ENCODE data around the gene NFIA.

The NFIA gene

GRCh38 chr1:61208172-61208571, 125.8 kb downstream of the NFIA start:
- Histone ChIP-seq H3K23ac (ENCODE audit: low read length in 2 of 2) (no peak overlapping the region), H3K4ac (ENCODE audit: low read depth in 1 of 2, low read length in 2 of 2) (no peak overlapping the region), H3K27me3 (ENCODE audit: control insufficient read depth in 1 of 2, insufficient read depth in 1 of 2, low read length in 2 of 2) (no peaks in the 10 kb centered on the region), H2AK5ac (ENCODE audit: low read length, severe bottlenecking) (no peak overlapping the region), H4K8ac (ENCODE audit: low read length) (no peak overlapping the region), H3K4me1 (ENCODE audit: control insufficient read depth, insufficient read depth, low read depth, low read length) (no peaks in the 10 kb centered on the region), H2BK5ac (ENCODE audit: low read depth, low read length, poor library complexity, severe bottlenecking) (no peak overlapping the region), H2BK120ac (ENCODE audit: low read depth, low read length) (no peak overlapping the region), H4K91ac (ENCODE audit: low read length) (no peak overlapping the region), H2BK15ac (ENCODE audit: low read depth, poor library complexity, severe bottlenecking) (no peak overlapping the region), H2BK12ac (ENCODE audit: low read length in 2 of 2) (no peak overlapping the region), H3K14ac (ENCODE audit: low read length in 2 of 2) (no peak overlapping the region), H3K18ac (ENCODE audit: low read depth in 1 of 2, low read length in 2 of 2) (no peak overlapping the region), H2AFZ (ENCODE audit: low read depth, low read length) (no peak overlapping the region), H3K4me3 (ENCODE audit: insufficient read depth in 1 of 2, low read depth in 1 of 2, low read length in 2 of 2) (no peak overlapping the region), H3K36me3 (ENCODE audit: control insufficient read depth in 1 of 2, insufficient read depth in 2 of 2, low read depth in 1 of 2, low read length in 2 of 2) (no peaks in the 10 kb centered on the region), H3K27ac (ENCODE audit: low read length, poor library complexity, severe bottlenecking) (no peak overlapping the region), H3K79me1 (replicated peaks; ENCODE audit: low read length, poor library complexity, severe bottlenecking) (no peaks in the 10 kb centered on the region), H3K9ac (ENCODE audit: low read length) (no peak overlapping the region), H3K4me2 (ENCODE audit: low read length, poor library complexity, severe bottlenecking) (no peak overlapping the region), H3K9me3 (ENCODE audit: control insufficient read depth, low read length) (no peaks in the 10 kb centered on the region)
- DNase-seq: no peak

GRCh38 chr1:61208831-61209230, 126.5 kb downstream of the NFIA start:
- Histone ChIP-seq H3K14ac (ENCODE audit: low read length in 2 of 2) (no peak overlapping the region), H4K91ac (ENCODE audit: low read length) (no peak overlapping the region), H3K9ac (ENCODE audit: low read length) (no peak overlapping the region), H3K27ac (ENCODE audit: low read length, poor library complexity, severe bottlenecking) (no peak overlapping the region), H3K4ac (ENCODE audit: low read depth in 1 of 2, low read length in 2 of 2) (no peak overlapping the region), H3K27me3 (ENCODE audit: control insufficient read depth in 1 of 2, insufficient read depth in 1 of 2, low read length in 2 of 2) (no peaks in the 10 kb centered on the region), H4K8ac (ENCODE audit: low read length) (no peak overlapping the region), H3K4me3 (ENCODE audit: insufficient read depth in 1 of 2, low read depth in 1 of 2, low read length in 2 of 2) (no peak overlapping the region), H2BK5ac (ENCODE audit: low read depth, low read length, poor library complexity, severe bottlenecking) (no peak overlapping the region), H3K79me1 (replicated peaks; ENCODE audit: low read length, poor library complexity, severe bottlenecking) (no peaks in the 10 kb centered on the region), H3K9me3 (ENCODE audit: control insufficient read depth, low read length) (no peaks in the 10 kb centered on the region), H2BK120ac (ENCODE audit: low read depth, low read length) (no peak overlapping the region), H3K23ac (ENCODE audit: low read length in 2 of 2) (no peak overlapping the region), H2AK5ac (ENCODE audit: low read length, severe bottlenecking) (no peak overlapping the region), H2BK15ac (ENCODE audit: low read depth, poor library complexity, severe bottlenecking) (no peak overlapping the region), H2BK12ac (ENCODE audit: low read length in 2 of 2) (no peak overlapping the region), H3K4me2 (ENCODE audit: low read length, poor library complexity, severe bottlenecking) (no peak overlapping the region), H2AFZ (ENCODE audit: low read depth, low read length) (no peak overlapping the region), H3K4me1 (ENCODE audit: control insufficient read depth, insufficient read depth, low read depth, low read length) (no peaks in the 10 kb centered on the region), H3K36me3 (ENCODE audit: control insufficient read depth in 1 of 2, insufficient read depth in 2 of 2, low read depth in 1 of 2, low read length in 2 of 2) (no peaks in the 10 kb centered on the region), H3K18ac (ENCODE audit: low read depth in 1 of 2, low read length in 2 of 2) (no peak overlapping the region)
- 65% methylated on average over 2 of the region's 2 CpGs for WGBS
- DNase-seq: no peak

DNA sequence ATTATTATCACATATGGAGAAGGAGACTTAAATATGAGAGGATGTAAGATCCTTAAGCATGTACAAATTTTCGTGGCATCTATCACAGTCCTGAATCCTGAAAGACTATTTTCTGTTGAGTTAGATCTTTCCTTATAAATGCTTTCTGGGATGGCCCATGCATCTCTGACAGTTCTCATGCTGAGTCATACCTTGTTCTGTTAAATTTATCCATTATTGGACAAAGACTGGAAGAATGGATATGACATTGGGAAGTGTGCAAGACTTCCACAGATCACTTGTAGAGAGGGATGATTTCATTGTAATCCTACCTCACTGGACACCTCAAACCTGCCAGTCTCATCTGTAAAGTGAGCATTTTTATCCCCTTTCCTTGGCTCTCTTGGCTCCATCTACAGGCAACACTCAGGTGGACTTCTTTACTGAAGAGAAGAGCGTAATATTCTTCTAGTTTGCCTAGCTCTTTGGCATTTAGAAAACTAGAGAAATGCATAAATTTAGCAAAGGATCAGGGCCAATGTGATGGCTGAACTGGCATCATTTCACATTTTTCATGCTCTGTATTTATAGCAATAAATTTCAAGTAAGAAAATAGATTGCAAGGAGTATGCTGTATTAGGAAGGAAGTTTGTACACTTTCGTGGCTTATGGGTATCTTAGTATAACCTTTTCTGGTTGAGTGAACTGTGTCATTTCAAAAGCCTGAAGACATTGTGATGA, 128.2 kb downstream of the NFIA start:
- H4K91ac ChIP-seq (ENCODE audit: low read length): no peak overlapping the region
- DNase-seq: no peak
- H3K4me1 ChIP-seq (ENCODE audit: control insufficient read depth, insufficient read depth, low read depth, low read length): no peaks in the 10 kb centered on the region
- no peaks in the 10 kb centered on the region for H3K27me3 ChIP-seq (ENCODE audit: control insufficient read depth in 1 of 2, insufficient read depth in 1 of 2, low read length in 2 of 2)
- H2BK120ac ChIP-seq (ENCODE audit: low read depth, low read length): no peak overlapping the region
- H3K23ac ChIP-seq (ENCODE audit: low read length in 2 of 2): no peak overlapping the region
- no peak overlapping the region for H2AFZ ChIP-seq (ENCODE audit: low read depth, low read length)
- H3K4me2 ChIP-seq (ENCODE audit: low read length, poor library complexity, severe bottlenecking): no peak overlapping the region
- H2BK15ac ChIP-seq (ENCODE audit: low read depth, poor library complexity, severe bottlenecking): no peak overlapping the region
- no peak overlapping the region for H2BK5ac ChIP-seq (ENCODE audit: low read depth, low read length, poor library complexity, severe bottlenecking)
- H3K9ac ChIP-seq (ENCODE audit: low read length): no peak overlapping the region
- no peak overlapping the region for H3K18ac ChIP-seq (ENCODE audit: low read depth in 1 of 2, low read length in 2 of 2)
- H3K79me1 ChIP-seq (replicated peaks; ENCODE audit: low read length, poor library complexity, severe bottlenecking): no peaks in the 10 kb centered on the region
- H3K27ac ChIP-seq (ENCODE audit: low read length, poor library complexity, severe bottlenecking): no peak overlapping the region
- no peak overlapping the region for H2AK5ac ChIP-seq (ENCODE audit: low read length, severe bottlenecking)
- no peak overlapping the region for H3K14ac ChIP-seq (ENCODE audit: low read length in 2 of 2)
- no peak overlapping the region for H3K4ac ChIP-seq (ENCODE audit: low read depth in 1 of 2, low read length in 2 of 2)
- H3K9me3 ChIP-seq (ENCODE audit: control insufficient read depth, low read length): no peaks in the 10 kb centered on the region
- no peak overlapping the region for H3K4me3 ChIP-seq (ENCODE audit: insufficient read depth in 1 of 2, low read depth in 1 of 2, low read length in 2 of 2)
- no peak overlapping the region for H2BK12ac ChIP-seq (ENCODE audit: low read length in 2 of 2)
- H4K8ac ChIP-seq (ENCODE audit: low read length): no peak overlapping the region
- H3K36me3 ChIP-seq (ENCODE audit: control insufficient read depth in 1 of 2, insufficient read depth in 2 of 2, low read depth in 1 of 2, low read length in 2 of 2): no peaks in the 10 kb centered on the region
- WGBS: 92% methylated on average over 1 of the region's 3 CpGs

DNA sequence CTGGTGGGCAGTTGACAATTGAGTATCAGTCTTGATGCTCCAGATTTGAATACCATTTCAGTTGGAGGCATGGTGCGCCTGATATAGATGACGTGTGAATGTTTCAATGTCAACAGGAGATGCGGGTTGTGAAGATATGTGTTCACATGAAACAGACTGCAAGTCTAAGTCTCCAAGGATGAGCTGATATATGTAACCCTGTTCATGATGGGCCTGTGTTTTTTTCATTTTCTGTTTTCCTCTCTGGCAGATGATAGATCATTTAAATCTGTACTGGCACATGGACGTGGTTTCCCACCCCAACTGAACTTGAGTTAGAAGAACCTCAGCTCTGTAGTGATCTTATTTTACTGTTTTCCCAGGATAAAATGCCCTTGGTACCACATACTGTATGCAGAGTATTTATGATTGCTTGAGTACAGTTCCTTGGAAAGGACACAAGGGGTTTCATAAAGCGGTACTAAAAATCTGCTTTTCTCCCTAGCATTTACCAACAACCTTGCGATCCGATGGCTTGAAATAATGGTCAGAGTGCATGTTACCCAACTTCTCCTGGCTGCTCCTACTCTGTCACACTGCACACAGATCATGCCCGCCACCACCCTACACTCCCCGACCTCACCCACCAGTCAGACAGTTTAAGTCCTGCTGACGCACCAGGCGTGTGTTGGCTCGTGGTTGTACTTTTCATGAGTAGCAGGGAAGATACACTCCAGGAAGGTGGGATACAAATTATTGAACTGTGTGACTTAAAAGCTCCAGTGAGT, 131.1 kb downstream of the NFIA start:
- H3K4me1 ChIP-seq (ENCODE audit: control insufficient read depth, insufficient read depth, low read depth, low read length): no peaks in the 10 kb centered on the region
- H3K14ac ChIP-seq (ENCODE audit: low read length in 2 of 2): no peak overlapping the region
- H3K18ac ChIP-seq (ENCODE audit: low read depth in 1 of 2, low read length in 2 of 2): no peak overlapping the region
- no peak overlapping the region for H3K9ac ChIP-seq (ENCODE audit: low read length)
- no peak overlapping the region for H2BK5ac ChIP-seq (ENCODE audit: low read depth, low read length, poor library complexity, severe bottlenecking)
- H3K79me1 ChIP-seq (replicated peaks; ENCODE audit: low read length, poor library complexity, severe bottlenecking): no peaks in the 10 kb centered on the region
- H3K36me3 ChIP-seq (ENCODE audit: control insufficient read depth in 1 of 2, insufficient read depth in 2 of 2, low read depth in 1 of 2, low read length in 2 of 2): no peaks in the 10 kb centered on the region
- H2BK120ac ChIP-seq (ENCODE audit: low read depth, low read length): no peak overlapping the region
- no peak overlapping the region for H3K4me3 ChIP-seq (ENCODE audit: insufficient read depth in 1 of 2, low read depth in 1 of 2, low read length in 2 of 2)
- no peak overlapping the region for H2BK15ac ChIP-seq (ENCODE audit: low read depth, poor library complexity, severe bottlenecking)
- no peak overlapping the region for H4K8ac ChIP-seq (ENCODE audit: low read length)
- WGBS: 95% methylated on average over 11 of the region's 12 CpGs
- no peak overlapping the region for H3K23ac ChIP-seq (ENCODE audit: low read length in 2 of 2)
- no peak overlapping the region for H2BK12ac ChIP-seq (ENCODE audit: low read length in 2 of 2)
- no peaks in the 10 kb centered on the region for H3K9me3 ChIP-seq (ENCODE audit: control insufficient read depth, low read length)
- no peak overlapping the region for H2AFZ ChIP-seq (ENCODE audit: low read depth, low read length)
- H3K4me2 ChIP-seq (ENCODE audit: low read length, poor library complexity, severe bottlenecking): no peak overlapping the region
- H3K27ac ChIP-seq (ENCODE audit: low read length, poor library complexity, severe bottlenecking): no peak overlapping the region
- no peak overlapping the region for H2AK5ac ChIP-seq (ENCODE audit: low read length, severe bottlenecking)
- H3K4ac ChIP-seq (ENCODE audit: low read depth in 1 of 2, low read length in 2 of 2): no peak overlapping the region
- no peaks in the 10 kb centered on the region for H3K27me3 ChIP-seq (ENCODE audit: control insufficient read depth in 1 of 2, insufficient read depth in 1 of 2, low read length in 2 of 2)
- DNase-seq: no peak
- H4K91ac ChIP-seq (ENCODE audit: low read length): no peak overlapping the region

Data from mesenchymal stem cell (in vitro differentiated cells and primary cell).